Mesenchymal stem cell (in vitro differentiated cells and primary cell): Measurements from ENCODE around the gene PLAC1.

Experiments used
- DNase-seq: peaks from one replicate; pipeline ENCODE4 v3.0.0-alpha.2; 2013
- H2AFZ ChIP-seq: one replicate; pipeline ENCODE4 v1.6.1; 2013; ENCODE audit warnings: low read depth, mild to moderate bottlenecking, control low read depth, inconsistent platforms, low read length, moderate library complexity
- H2AK5ac ChIP-seq: 2 replicates; pipeline ENCODE4 v1.6.1; 2013; ENCODE audit warnings: low read length, moderate library complexity, mild to moderate bottlenecking, inconsistent platforms; ENCODE audit not compliant: severe bottlenecking
- H2BK120ac ChIP-seq: one replicate; pipeline ENCODE4 v1.6.1; 2013; ENCODE audit warnings: low read depth, mild to moderate bottlenecking, inconsistent platforms, low read length, moderate library complexity
- H2BK12ac ChIP-seq, 2 experiments: one replicate each; pipeline ENCODE4 v1.6.1; 2013; ENCODE audit warnings: inconsistent platforms in 2 of 2, low read length in 2 of 2, mild to moderate bottlenecking in 2 of 2, moderate library complexity in 2 of 2, control low read depth in 1 of 2
- H2BK15ac ChIP-seq: one replicate; pipeline ENCODE4 v1.6.1; 2013; ENCODE audit warnings: mild to moderate bottlenecking, low read depth, inconsistent platforms; ENCODE audit not compliant: poor library complexity, severe bottlenecking
- H2BK5ac ChIP-seq: 2 replicates; pipeline ENCODE4 v1.6.1; 2013; ENCODE audit warnings: low read depth, mild to moderate bottlenecking, low read length, control low read depth, inconsistent platforms; ENCODE audit not compliant: poor library complexity, severe bottlenecking
- H3K14ac ChIP-seq, 2 experiments: one replicate each; pipeline ENCODE4 v1.6.1; 2013; ENCODE audit warnings: inconsistent platforms in 2 of 2, low read length in 2 of 2, control low read depth in 1 of 2, mild to moderate bottlenecking in 1 of 2, moderate library complexity in 1 of 2
- H3K18ac ChIP-seq, 2 experiments: one replicate each; pipeline ENCODE4 v1.6.1; 2013; ENCODE audit warnings: inconsistent platforms in 2 of 2, low read length in 2 of 2, control low read depth in 1 of 2, low read depth in 1 of 2, mild to moderate bottlenecking in 1 of 2
- H3K23ac ChIP-seq, 2 experiments: one replicate each; pipeline ENCODE4 v1.6.1; 2013; ENCODE audit warnings: inconsistent platforms in 2 of 2, low read length in 2 of 2, mild to moderate bottlenecking in 2 of 2, moderate library complexity in 2 of 2, control low read depth in 1 of 2
- H3K27ac ChIP-seq: 2 replicates; pipeline ENCODE4 v1.5.1; 2013; ENCODE audit warnings: mild to moderate bottlenecking, moderate library complexity, low read length, control low read depth, inconsistent platforms; ENCODE audit not compliant: poor library complexity, severe bottlenecking
- H3K27me3 ChIP-seq, 2 experiments: 2 replicates each; pipeline versions ENCODE4 v1.6.1 to v1.7.0; 2013; ENCODE audit warnings: low read length in 2 of 2, mild to moderate bottlenecking in 2 of 2, moderate library complexity in 2 of 2, control low read depth in 1 of 2, inconsistent platforms in 1 of 2; ENCODE audit not compliant: control insufficient read depth in 1 of 2, insufficient read depth in 1 of 2
- H3K36me3 ChIP-seq, 2 experiments: 2 replicates each; pipeline versions ENCODE4 v1.6.1 to v1.7.0; 2013; ENCODE audit warnings: low read length in 2 of 2, control low read depth in 1 of 2, inconsistent platforms in 1 of 2, low read depth in 1 of 2, mild to moderate bottlenecking in 1 of 2; ENCODE audit not compliant: insufficient read depth in 2 of 2, control insufficient read depth in 1 of 2
- H3K4ac ChIP-seq, 2 experiments: one replicate each; pipeline ENCODE4 v1.6.1; 2013; ENCODE audit warnings: inconsistent platforms in 2 of 2, low read length in 2 of 2, mild to moderate bottlenecking in 2 of 2, moderate library complexity in 2 of 2, control low read depth in 1 of 2, low read depth in 1 of 2
- H3K4me1 ChIP-seq: 2 replicates; pipeline ENCODE4 v1.6.1; 2013; ENCODE audit warnings: low read depth, low read length, control low read depth; ENCODE audit not compliant: control insufficient read depth, insufficient read depth
- H3K4me2 ChIP-seq: 2 replicates; pipeline ENCODE4 v1.6.1; 2013; ENCODE audit warnings: low read length, mild to moderate bottlenecking, inconsistent platforms; ENCODE audit not compliant: poor library complexity, severe bottlenecking
- H3K4me3 ChIP-seq, 2 experiments: 2 replicates each; pipeline versions ENCODE4 v1.5.1 to v1.7.0; 2013; ENCODE audit warnings: low read length in 2 of 2, mild to moderate bottlenecking in 2 of 2, control low read depth in 1 of 2, low read depth in 1 of 2; ENCODE audit not compliant: insufficient read depth in 1 of 2
- H3K79me1 ChIP-seq: replicated peaks from 2 replicates; pipeline ENCODE4 v1.6.1; 2013; ENCODE audit warnings: mild to moderate bottlenecking, control low read depth, low read length, inconsistent platforms; ENCODE audit not compliant: poor library complexity, severe bottlenecking
- H3K9ac ChIP-seq: 2 replicates; pipeline ENCODE4 v1.7.0; 2013; ENCODE audit warnings: mild to moderate bottlenecking, low read length, moderate library complexity
- H3K9me3 ChIP-seq: 2 replicates; pipeline ENCODE4 v1.7.0; 2013; ENCODE audit warnings: mild to moderate bottlenecking, low read length; ENCODE audit not compliant: control insufficient read depth
- H4K8ac ChIP-seq: one replicate; pipeline ENCODE4 v1.6.1; 2013; ENCODE audit warnings: inconsistent platforms, mild to moderate bottlenecking, low read length, moderate library complexity
- H4K91ac ChIP-seq: one replicate; pipeline ENCODE4 v1.6.1; 2013; ENCODE audit warnings: mild to moderate bottlenecking, low read length, inconsistent platforms
- WGBS: methylation state at CpG from one replicate; pipeline ENCODE4 v1.1.7; 2013; ENCODE audit warnings: mixed read lengths; 5-methylcytosine and 5-hydroxymethylcytosine counted together

PLAC1 gene

GRCh38 chrX:134633832-134634231, 24.4 kb downstream of the PLAC1 start:
- Histone ChIP-seq H3K4me2 (no peak overlapping the region), H3K9ac (no peak overlapping the region), H3K23ac (no peak overlapping the region), H3K9me3 (no peaks in the 10 kb centered on the region), H3K27ac (no peak overlapping the region), H3K36me3 (no peaks in the 10 kb centered on the region), H3K14ac (no peak overlapping the region), H2AFZ (no peak overlapping the region), H2BK15ac (no peak overlapping the region), H3K4ac (no peak overlapping the region), H2BK5ac (no peak overlapping the region), H2AK5ac (no peak overlapping the region), H3K4me3 (no peak overlapping the region), H3K27me3 (no peaks in the 10 kb centered on the region), H2BK12ac (no peak overlapping the region), H3K18ac (peak overlapping the region; percentile 21 to 76), H3K79me1 (no peaks in the 10 kb centered on the region), H4K91ac (no peak overlapping the region), H4K8ac (no peak overlapping the region), H3K4me1 (peaks cover 3% of the 10 kb centered on the region), H2BK120ac (no peak overlapping the region)
- DNase-seq, result no peak

- Histone ChIP-seq H3K27me3 (no peaks in the 10 kb centered on the region), H3K4me3 (no peak overlapping the region), H3K14ac (no peak overlapping the region), H3K4ac (no peak overlapping the region), H3K18ac (no peak overlapping the region), H4K8ac (no peak overlapping the region), H3K9me3 (no peaks in the 10 kb centered on the region), H3K4me1 (peaks cover 3% of the 10 kb centered on the region), H2AFZ (no peak overlapping the region), H3K79me1 (no peaks in the 10 kb centered on the region), H2BK5ac (no peak overlapping the region), H2BK12ac (no peak overlapping the region), H4K91ac (no peak overlapping the region), H3K23ac (no peak overlapping the region), H2AK5ac (no peak overlapping the region), H3K36me3 (no peaks in the 10 kb centered on the region), H3K9ac (no peak overlapping the region), H3K4me2 (no peak overlapping the region), H2BK120ac (no peak overlapping the region), H3K27ac (no peak overlapping the region), H2BK15ac (no peak overlapping the region)
- no CpG with 5 or more reads among the region's 2 CpGs for WGBS
- no peak for DNase-seq
Observed at GRCh38 chrX:134633394-134633793, 24.9 kb downstream of the PLAC1 start.

GRCh38 chrX:134632355-134632754, 25.9 kb downstream of the PLAC1 start:
- peaks cover 3% of the 10 kb centered on the region for H3K4me1 ChIP-seq
- H3K4ac ChIP-seq, result peak overlapping the region in 1 of 2 experiments; percentile 69
- H3K18ac ChIP-seq, result peak overlapping the region; percentile 18 to 24
- H3K9ac ChIP-seq, result no peak overlapping the region
- WGBS, result 92% methylated on average over 1 of the region's 3 CpGs
- no peaks in the 10 kb centered on the region for H3K9me3 ChIP-seq
- no peak overlapping the region for H4K8ac ChIP-seq
- no peak overlapping the region for H3K23ac ChIP-seq
- no peak overlapping the region for H2BK15ac ChIP-seq
- no peak overlapping the region for H3K4me2 ChIP-seq
- no peak overlapping the region for H2AK5ac ChIP-seq
- H2BK120ac ChIP-seq, result no peak overlapping the region
- H3K36me3 ChIP-seq, result no peaks in the 10 kb centered on the region
- H2AFZ ChIP-seq, result no peak overlapping the region
- H3K4me3 ChIP-seq, result no peak overlapping the region
- H3K27ac ChIP-seq, result no peak overlapping the region
- H3K27me3 ChIP-seq, result no peaks in the 10 kb centered on the region
- H2BK12ac ChIP-seq, result peak overlapping the region; percentile 42 to 63
- no peak overlapping the region for H2BK5ac ChIP-seq
- H3K79me1 ChIP-seq, result no peaks in the 10 kb centered on the region
- DNase-seq, result no peak
- no peak overlapping the region for H3K14ac ChIP-seq
- no peak overlapping the region for H4K91ac ChIP-seq

- Histone ChIP-seq H3K4me1 (peaks cover 3% of the 10 kb centered on the region), H2BK120ac (no peak overlapping the region), H4K8ac (no peak overlapping the region), H2AFZ (no peak overlapping the region), H3K27me3 (no peaks in the 10 kb centered on the region), H3K36me3 (no peaks in the 10 kb centered on the region), H3K4me3 (no peak overlapping the region), H3K79me1 (no peaks in the 10 kb centered on the region), H2BK12ac (peak overlapping the region in 1 of 2 experiments; percentile 51), H3K27ac (no peak overlapping the region), H3K18ac (peak overlapping the region; percentile 48 to 52), H4K91ac (peak overlapping the region; percentile 67), H3K4me2 (no peak overlapping the region), H2AK5ac (no peak overlapping the region), H2BK5ac (no peak overlapping the region), H3K4ac (peak overlapping the region in 1 of 2 experiments; percentile 69), H3K14ac (peak overlapping the region in 1 of 2 experiments; percentile 48), H3K9me3 (no peaks in the 10 kb centered on the region), H3K23ac (no peak overlapping the region), H3K9ac (no peak overlapping the region), H2BK15ac (no peak overlapping the region)
- DNase-seq, result peak; percentile 79
- WGBS, result 26% methylated on average over 5 of the region's 9 CpGs
Observed at GRCh38 chrX:134631426-134632346, 26.6 kb downstream of the PLAC1 start.
